Upper lobe of left lung (tissue), 4 donors: Measurements from ENCODE around the gene MFSD12.

Experiments used
- CTCF ChIP-seq, 6 experiments: fragments of 450-650 bp in 4 of 6; fragments of 200-600 bp in 2 of 6; sonication (generic) in 2 of 6; IDR thresholded peaks; one replicate each; pipeline ENCODE4 v1.5.1; 2016 to 2019; ENCODE audit warnings: antibody characterized with exemption in 6 of 6
- POLR2AphosphoS5 ChIP-seq, 2 donors: sonication (generic); formaldehyde crosslinking; IDR thresholded peaks; one replicate each; pipeline ENCODE4 v1.5.1; 2017; ENCODE audit warnings: antibody characterized with exemption in 2 of 2

- TF ChIP-seq CTCF (IDR thresholded peaks at IDR 0.05), result no peak
- no peak for TF ChIP-seq POLR2AphosphoS5 (IDR thresholded peaks at IDR 0.05)
Measured at GRCh38 chr19:3507371-3508120, 49.8 kb downstream of the MFSD12 start.
